HEK293 (cell line): Measurements from ENCODE around the gene PLEKHA7.

Source experiments
- ZFP37 ChIP-seq: fragments of 450-650 bp; formaldehyde crosslinking; IDR thresholded peaks from 2 replicates; pipeline ENCODE4 v1.5.1; 2016; ENCODE audit warnings: missing biosample characterization, missing genetic modification characterization
- ZNF239 ChIP-seq: fragments of 450-650 bp; formaldehyde crosslinking; IDR thresholded peaks from 2 replicates; pipeline ENCODE4 v1.5.1; 2016; ENCODE audit warnings: missing biosample characterization, missing genetic modification characterization
- ZNF433 ChIP-seq: fragments of 450-650 bp; formaldehyde crosslinking; IDR thresholded peaks from 2 replicates; pipeline ENCODE4 v1.5.1; 2016; ENCODE audit warnings: missing biosample characterization, missing genetic modification characterization, low read depth
- TF ChIP-seq, protein P1 (sequence below): fragments of 450-650 bp; formaldehyde crosslinking; IDR thresholded peaks from 2 replicates; pipeline ENCODE4 v1.5.1; 2016; ENCODE audit warnings: missing biosample characterization, missing genetic modification characterization
- TF ChIP-seq, protein P2 (sequence below): fragments of 450-650 bp; formaldehyde crosslinking; IDR thresholded peaks from 2 replicates; pipeline ENCODE4 v1.5.1; 2016; ENCODE audit warnings: missing biosample characterization, missing genetic modification characterization
- TF ChIP-seq, protein P3 (sequence below): fragments of 450-650 bp; IDR thresholded peaks from 2 replicates; pipeline ENCODE4 v1.5.1; 2018; ENCODE audit warnings: missing biosample characterization, mild to moderate bottlenecking, missing genetic modification characterization
- TF ChIP-seq, protein P4 (sequence below): fragments of 450-650 bp; formaldehyde crosslinking; IDR thresholded peaks from 2 replicates; pipeline ENCODE4 v1.5.1; 2017; ENCODE audit warnings: missing biosample characterization, missing genetic modification characterization

DNA sequence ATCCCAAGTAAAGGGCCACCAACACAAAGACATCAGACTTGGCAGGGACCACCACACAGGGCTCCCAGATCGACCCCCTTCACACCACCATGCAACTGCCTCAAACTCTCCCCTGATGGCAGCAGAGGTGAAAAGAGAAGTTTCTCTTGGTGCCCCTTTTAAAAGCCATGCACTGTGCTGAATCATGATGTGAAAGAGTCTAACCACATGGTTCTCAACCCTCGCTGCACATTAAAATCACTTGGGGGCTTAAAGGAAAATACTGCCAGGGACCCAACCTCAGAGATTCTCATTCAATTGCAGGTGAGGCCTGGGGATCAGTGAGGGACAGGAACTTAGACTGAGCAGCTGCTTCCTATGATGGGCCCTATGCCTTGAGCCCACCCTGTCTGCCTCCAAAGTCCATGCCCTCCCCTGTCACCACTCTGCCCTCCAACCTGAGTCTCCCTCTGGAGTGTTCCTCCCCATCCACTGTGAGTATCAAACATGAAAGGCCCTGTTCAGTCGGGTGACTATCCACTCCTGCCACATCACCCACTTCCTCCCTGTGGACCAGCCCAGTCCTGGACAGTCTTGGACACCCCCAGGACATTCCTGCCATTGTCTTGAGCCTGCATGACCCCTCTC lies 40.8 kb downstream of the PLEKHA7 start:
- TF ChIP-seq, protein P1, sequence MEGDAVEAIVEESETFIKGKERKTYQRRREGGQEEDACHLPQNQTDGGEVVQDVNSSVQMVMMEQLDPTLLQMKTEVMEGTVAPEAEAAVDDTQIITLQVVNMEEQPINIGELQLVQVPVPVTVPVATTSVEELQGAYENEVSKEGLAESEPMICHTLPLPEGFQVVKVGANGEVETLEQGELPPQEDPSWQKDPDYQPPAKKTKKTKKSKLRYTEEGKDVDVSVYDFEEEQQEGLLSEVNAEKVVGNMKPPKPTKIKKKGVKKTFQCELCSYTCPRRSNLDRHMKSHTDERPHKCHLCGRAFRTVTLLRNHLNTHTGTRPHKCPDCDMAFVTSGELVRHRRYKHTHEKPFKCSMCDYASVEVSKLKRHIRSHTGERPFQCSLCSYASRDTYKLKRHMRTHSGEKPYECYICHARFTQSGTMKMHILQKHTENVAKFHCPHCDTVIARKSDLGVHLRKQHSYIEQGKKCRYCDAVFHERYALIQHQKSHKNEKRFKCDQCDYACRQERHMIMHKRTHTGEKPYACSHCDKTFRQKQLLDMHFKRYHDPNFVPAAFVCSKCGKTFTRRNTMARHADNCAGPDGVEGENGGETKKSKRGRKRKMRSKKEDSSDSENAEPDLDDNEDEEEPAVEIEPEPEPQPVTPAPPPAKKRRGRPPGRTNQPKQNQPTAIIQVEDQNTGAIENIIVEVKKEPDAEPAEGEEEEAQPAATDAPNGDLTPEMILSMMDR: no peak
- TF ChIP-seq, protein P2, sequence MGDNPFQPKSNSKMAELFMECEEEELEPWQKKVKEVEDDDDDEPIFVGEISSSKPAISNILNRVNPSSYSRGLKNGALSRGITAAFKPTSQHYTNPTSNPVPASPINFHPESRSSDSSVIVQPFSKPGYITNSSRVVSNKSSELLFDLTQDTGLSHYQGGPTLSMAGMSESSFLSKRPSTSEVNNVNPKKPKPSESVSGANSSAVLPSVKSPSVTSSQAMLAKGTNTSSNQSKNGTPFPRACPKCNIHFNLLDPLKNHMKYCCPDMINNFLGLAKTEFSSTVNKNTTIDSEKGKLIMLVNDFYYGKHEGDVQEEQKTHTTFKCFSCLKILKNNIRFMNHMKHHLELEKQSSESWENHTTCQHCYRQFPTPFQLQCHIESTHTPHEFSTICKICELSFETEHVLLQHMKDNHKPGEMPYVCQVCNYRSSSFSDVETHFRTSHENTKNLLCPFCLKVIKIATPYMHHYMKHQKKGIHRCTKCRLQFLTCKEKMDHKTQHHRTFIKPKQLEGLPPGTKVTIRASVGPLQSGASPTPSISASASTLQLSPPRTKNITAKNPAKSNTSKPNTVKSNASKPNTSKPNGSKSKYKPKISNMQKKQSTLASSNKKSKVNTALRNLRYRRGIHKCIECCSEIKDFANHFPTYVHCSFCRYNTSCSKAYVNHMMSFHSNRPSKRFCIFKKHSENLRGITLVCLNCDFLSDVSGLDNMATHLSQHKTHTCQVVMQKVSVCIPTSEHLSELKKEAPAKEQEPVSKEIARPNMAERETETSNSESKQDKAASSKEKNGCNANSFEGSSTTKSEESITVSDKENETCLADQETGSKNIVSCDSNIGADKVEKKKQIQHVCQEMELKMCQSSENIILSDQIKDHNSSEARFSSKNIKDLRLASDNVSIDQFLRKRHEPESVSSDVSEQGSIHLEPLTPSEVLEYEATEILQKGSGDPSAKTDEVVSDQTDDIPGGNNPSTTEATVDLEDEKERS (tag by site-specific recombination): no peak
- TF ChIP-seq, protein P3, sequence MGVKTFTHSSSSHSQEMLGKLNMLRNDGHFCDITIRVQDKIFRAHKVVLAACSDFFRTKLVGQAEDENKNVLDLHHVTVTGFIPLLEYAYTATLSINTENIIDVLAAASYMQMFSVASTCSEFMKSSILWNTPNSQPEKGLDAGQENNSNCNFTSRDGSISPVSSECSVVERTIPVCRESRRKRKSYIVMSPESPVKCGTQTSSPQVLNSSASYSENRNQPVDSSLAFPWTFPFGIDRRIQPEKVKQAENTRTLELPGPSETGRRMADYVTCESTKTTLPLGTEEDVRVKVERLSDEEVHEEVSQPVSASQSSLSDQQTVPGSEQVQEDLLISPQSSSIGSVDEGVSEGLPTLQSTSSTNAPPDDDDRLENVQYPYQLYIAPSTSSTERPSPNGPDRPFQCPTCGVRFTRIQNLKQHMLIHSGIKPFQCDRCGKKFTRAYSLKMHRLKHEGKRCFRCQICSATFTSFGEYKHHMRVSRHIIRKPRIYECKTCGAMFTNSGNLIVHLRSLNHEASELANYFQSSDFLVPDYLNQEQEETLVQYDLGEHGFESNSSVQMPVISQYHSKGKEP (tag by site-specific recombination): no peak
- TF ChIP-seq ZFP37 (no peak), ZNF239 (no peak), ZNF433 (tag by site-specific recombination) (no peak)
- TF ChIP-seq, protein P4, sequence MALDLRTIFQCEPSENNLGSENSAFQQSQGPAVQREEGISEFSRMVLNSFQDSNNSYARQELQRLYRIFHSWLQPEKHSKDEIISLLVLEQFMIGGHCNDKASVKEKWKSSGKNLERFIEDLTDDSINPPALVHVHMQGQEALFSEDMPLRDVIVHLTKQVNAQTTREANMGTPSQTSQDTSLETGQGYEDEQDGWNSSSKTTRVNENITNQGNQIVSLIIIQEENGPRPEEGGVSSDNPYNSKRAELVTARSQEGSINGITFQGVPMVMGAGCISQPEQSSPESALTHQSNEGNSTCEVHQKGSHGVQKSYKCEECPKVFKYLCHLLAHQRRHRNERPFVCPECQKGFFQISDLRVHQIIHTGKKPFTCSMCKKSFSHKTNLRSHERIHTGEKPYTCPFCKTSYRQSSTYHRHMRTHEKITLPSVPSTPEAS: no peak
